Motor neuron (in vitro differentiated cells): ENCODE measurements around the gene TSR3. TPM values are rescaled to one million over a fixed set of nuclear protein-coding genes. Genes with fewer than 3 reads are reported as not detected.
A peak's percentile ranks its signal among the peaks of the same experiment; 100 is the strongest.

ENCODE experiments used
- ATAC-seq, 8 experiments: fragments of 200-7000 bp; cut with Tn5 transposase; replicated peaks in 6 of 8; 2 replicates each; pipeline ENCODE4 v1.8.0; 2021; ENCODE audit warnings: mild to moderate bottlenecking in 8 of 8, moderate library complexity in 8 of 8
- H3K27ac ChIP-seq, 2 donors: fragments of 250-450 bp; sonication (Bioruptor Pico); 2 replicates each; pipeline ENCODE4 v1.9.0; 2021; ENCODE audit warnings: antibody characterized with exemption in 2 of 2, mild to moderate bottlenecking in 2 of 2, moderate library complexity in 1 of 2
- H3K4me1 ChIP-seq, 2 donors: fragments of 250-450 bp; sonication (Bioruptor Pico); replicated peaks in 1 of 2; 2 replicates each; pipeline ENCODE4 v1.6.1; 2021; ENCODE audit warnings: antibody characterized with exemption in 2 of 2, mild to moderate bottlenecking in 2 of 2, moderate library complexity in 1 of 2
- H3K4me3 ChIP-seq, 5 donors: fragments of 250-450 bp; sonication (Bioruptor Pico); 2 replicates each; pipeline ENCODE4 v1.9.0; 2021; ENCODE audit warnings: antibody characterized with exemption in 5 of 5, mild to moderate bottlenecking in 5 of 5, moderate library complexity in 4 of 5
- WGBS, 10 experiments: fragments of 450-650 bp; shearing (Covaris generic); methylation state at CpG; one replicate each; pipeline ENCODE4 v1.0.0; 2022; 5-methylcytosine and 5-hydroxymethylcytosine counted together
- in situ Hi-C, 9 experiments: fragments of 400-800 bp; cut with MboI; loops; one replicate each; pipeline ENCODE4 v1.15.0; 2021; ENCODE audit warnings: low sequenced_read_pairs in 9 of 9, low pct_unique_long_range_greater_than_20kb in 2 of 9; ENCODE audit not compliant: unreplicated experiment in 9 of 9
- total RNA-seq, 8 experiments: library from RNA; unstranded; fragments of 300-600 nt; gene quantifications; 2 replicates each; pipeline versions ENCODE4 v1.2.3 to v1.2.4, GENCODE V29; 2022

The TSR3 gene
- total RNA-seq, 8 experiments from 2014 or later: 26.5 to 63.6 (median 39.8) TPM

GRCh38 chr16:1318268-1318545 lies 33.5 kb downstream of the TSR3 start:
- no peak for ATAC-seq
- 75 to 87% (median 84%) methylated on average over 3 to 5 of the region's 9 CpGs; no CpG with 5 or more reads in 5 of the 10 experiments for WGBS, 10 experiments

DNA sequence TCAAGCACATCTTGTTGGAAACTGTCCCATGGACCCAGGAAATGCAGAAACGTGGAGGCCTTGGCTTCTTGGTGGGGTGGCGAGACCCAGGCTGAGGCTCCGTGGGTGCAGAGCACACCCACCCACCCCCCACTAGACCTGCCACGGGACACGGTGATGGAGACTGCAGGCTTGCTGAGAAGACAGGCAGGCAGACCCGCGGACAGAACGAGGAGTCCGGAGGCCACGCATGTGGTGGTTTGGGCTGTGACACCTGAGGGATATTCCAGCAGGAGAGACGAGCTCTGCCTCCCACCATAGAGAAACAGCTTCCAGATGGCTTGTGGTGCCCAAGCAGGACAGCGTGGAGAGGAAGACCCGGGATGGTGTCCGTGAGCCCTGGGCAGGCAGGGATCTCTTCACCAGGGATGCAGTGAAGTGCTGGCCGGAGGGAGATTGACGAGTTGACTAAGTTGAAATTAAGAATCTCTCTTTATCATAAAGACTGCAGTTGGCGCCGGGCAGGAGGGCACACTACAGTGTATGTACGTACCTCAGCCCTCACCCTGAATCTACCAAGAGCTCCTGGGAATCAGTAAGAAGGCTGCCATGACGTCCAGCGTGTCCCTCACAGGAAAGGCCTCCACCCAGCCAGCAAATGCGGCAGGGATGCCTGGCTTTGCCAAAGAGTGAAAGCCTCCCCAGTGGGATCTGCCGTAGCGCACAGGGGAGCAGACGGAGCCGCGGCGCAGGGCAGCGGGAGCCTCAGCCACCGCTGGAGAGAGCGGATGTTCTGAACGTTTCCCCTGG lies 34.0 kb downstream of the TSR3 start:
- ATAC-seq: peak in 2 of 8 experiments; percentile 8 to 12
- Histone ChIP-seq H3K27ac (no peak overlapping the region), H3K4me3 (no peak overlapping the region), H3K4me1 (no peaks in the 10 kb centered on the region)
- WGBS, 10 experiments: 80 to 100% (median 89%) methylated on average over 3 to 16 of the region's 32 CpGs; no CpG with 5 or more reads in 6 of the 10 experiments
- in situ Hi-C loops: no loop called here

More at GRCh38 chr16:1318268-1318545, 33.5 kb downstream of the TSR3 start:
- H3K4me1 ChIP-seq: no peaks in the 10 kb centered on the region
- H3K4me3 ChIP-seq: no peak overlapping the region
- in situ Hi-C loops: no loop called here
- H3K27ac ChIP-seq: no peak overlapping the region

DNA sequence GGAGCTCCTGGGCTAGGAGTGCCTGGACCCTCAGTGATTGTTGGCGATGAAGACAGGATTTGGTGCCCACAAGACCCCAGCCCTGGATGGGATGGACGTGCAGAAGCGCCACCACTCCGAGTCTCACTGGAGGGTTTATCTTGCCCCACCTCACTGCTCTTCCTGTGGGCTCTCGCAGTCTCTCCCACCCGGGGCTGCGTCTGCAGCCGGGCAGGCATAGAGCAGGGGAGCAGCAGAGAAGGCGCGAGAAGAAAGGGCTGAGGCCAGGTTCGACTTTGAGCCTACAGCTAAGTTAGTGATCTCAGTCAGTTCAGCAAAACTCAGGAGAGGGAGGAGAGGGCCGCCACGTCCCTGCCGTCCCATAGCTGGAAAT lies 35.7 kb downstream of the TSR3 start:
- Histone ChIP-seq H3K4me1 (peaks cover 10 to 12% of the 10 kb centered on the region in 2 donors), H3K27ac (no peak overlapping the region), H3K4me3 (no peak overlapping the region)
- 80 to 100% (median 93%) methylated on average over 2 to 7 of the region's 14 CpGs; no CpG with 5 or more reads in 6 of the 10 experiments for WGBS, 10 experiments
- in situ Hi-C loops: no loop called here
- no peak for ATAC-seq

- peak in 1 of 8 experiments; percentile 3 for ATAC-seq
- WGBS, 10 experiments: 66 to 92% (median 79%) methylated on average over 2 to 10 of the region's 46 CpGs; no CpG with 5 or more reads in 6 of the 10 experiments
- H3K4me3 ChIP-seq: no peak overlapping the region
- no peak overlapping the region for H3K27ac ChIP-seq
- peaks cover 16% of the 10 kb centered on the region in 2 donors for H3K4me1 ChIP-seq
- in situ Hi-C loops: no loop called here
Measured at GRCh38 chr16:1315081-1316032, 36.3 kb downstream of the TSR3 start.

- 80 to 100% (median 99%) methylated on average over 1 to 13 of the region's 28 CpGs; no CpG with 5 or more reads in 6 of the 10 experiments for WGBS, 10 experiments
- Histone ChIP-seq H3K4me3 (no peak overlapping the region), H3K27ac (no peak overlapping the region)
Measured at GRCh38 chr16:1314399-1315068, 37.1 kb downstream of the TSR3 start.

DNA sequence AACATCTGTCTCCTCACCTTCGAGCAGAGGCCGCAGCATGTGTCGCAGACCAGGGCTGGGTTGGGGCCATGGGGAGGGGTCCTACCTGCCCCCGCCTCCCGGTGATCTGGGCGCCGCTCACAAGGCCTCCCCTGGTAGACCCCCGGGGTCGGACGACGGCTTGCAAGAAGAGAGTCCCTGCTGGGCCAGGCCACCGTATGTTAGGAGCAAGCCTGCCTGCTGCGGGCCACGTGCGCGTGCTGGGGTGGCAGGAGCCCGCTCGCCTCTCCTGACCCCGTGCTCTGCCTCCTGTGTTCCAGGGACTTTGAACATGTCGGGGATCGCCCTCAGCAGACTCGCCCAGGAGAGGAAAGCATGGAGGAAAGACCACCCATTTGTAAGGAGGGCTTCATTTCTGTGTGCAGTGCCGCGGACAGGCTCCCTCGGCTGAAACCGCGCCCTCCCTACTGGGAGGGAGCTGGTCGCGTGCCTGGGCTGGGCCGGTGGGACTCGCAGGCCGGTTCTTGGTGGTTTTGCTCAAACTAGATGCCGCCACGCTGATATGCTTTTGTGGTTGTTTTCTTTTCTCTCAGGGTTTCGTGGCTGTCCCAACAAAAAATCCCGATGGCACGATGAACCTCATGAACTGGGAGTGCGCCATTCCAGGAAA lies 37.8 kb downstream of the TSR3 start:
- H3K27ac ChIP-seq: no peak overlapping the region
- in situ Hi-C loops: no loop called here
- H3K4me3 ChIP-seq: no peak overlapping the region
- H3K4me1 ChIP-seq: peaks cover 16% of the 10 kb centered on the region in 2 donors
- ATAC-seq: no peak
- WGBS, 10 experiments: 90 to 100% (median 99%) methylated on average over 2 to 19 of the region's 38 CpGs; no CpG with 5 or more reads in 5 of the 10 experiments

More at GRCh38 chr16:1314399-1315068, 37.1 kb downstream of the TSR3 start:
- no peak for ATAC-seq
- in situ Hi-C loops: no loop called here
- H3K4me1 ChIP-seq: peaks cover 16% of the 10 kb centered on the region in 2 donors

GRCh38 chr16:1312903-1313302 lies 38.8 kb downstream of the TSR3 start:
- ATAC-seq: no peak
- in situ Hi-C loops: no loop called here
- Histone ChIP-seq H3K4me3 (no peak overlapping the region), H3K4me1 (peaks cover 16% of the 10 kb centered on the region in 2 donors), H3K27ac (no peak overlapping the region)
- 84 to 100% (median 97%) methylated on average over 2 to 8 of the region's 15 CpGs; no CpG with 5 or more reads in 6 of the 10 experiments for WGBS, 10 experiments

- ATAC-seq: no peak
- in situ Hi-C loops: no loop called here
- WGBS, 10 experiments: 90 to 100% (median 100%) methylated on average over 1 to 6 of the region's 16 CpGs; no CpG with 5 or more reads in 6 of the 10 experiments
- Histone ChIP-seq H3K4me3 (no peak overlapping the region), H3K4me1 (peaks cover 16% of the 10 kb centered on the region in 2 donors), H3K27ac (no peak overlapping the region)
Measured at GRCh38 chr16:1312467-1312816, 39.2 kb downstream of the TSR3 start.

GRCh38 chr16:1311738-1312466 lies 39.8 kb downstream of the TSR3 start:
- WGBS, 10 experiments: 40 to 100% methylated on average over 1 of the region's 35 CpGs; no CpG with 5 or more reads in 8 of the 10 experiments
- no peak overlapping the region for H3K27ac ChIP-seq
- ATAC-seq: peak in 2 of 8 experiments; percentile 14 to 16
- H3K4me1 ChIP-seq: peaks cover 16% of the 10 kb centered on the region in 2 donors
- in situ Hi-C loops: no loop called here
- peak overlapping the region; percentile 83 to 97 (median 88) for H3K4me3 ChIP-seq

GRCh38 chr16:1311212-1311737 lies 40.4 kb downstream of the TSR3 start:
- no peak overlapping the region for H3K27ac ChIP-seq
- in situ Hi-C loops: no loop called here
- H3K4me1 ChIP-seq: peaks cover 16% of the 10 kb centered on the region in 2 donors
- peak overlapping the region; percentile 83 to 97 (median 88) for H3K4me3 ChIP-seq
- ATAC-seq: peak in 1 of 8 experiments; percentile 0
- 5 to 14% (median 11%) methylated on average over 2 to 7 of the region's 13 CpGs; no CpG with 5 or more reads in 6 of the 10 experiments for WGBS, 10 experiments

DNA sequence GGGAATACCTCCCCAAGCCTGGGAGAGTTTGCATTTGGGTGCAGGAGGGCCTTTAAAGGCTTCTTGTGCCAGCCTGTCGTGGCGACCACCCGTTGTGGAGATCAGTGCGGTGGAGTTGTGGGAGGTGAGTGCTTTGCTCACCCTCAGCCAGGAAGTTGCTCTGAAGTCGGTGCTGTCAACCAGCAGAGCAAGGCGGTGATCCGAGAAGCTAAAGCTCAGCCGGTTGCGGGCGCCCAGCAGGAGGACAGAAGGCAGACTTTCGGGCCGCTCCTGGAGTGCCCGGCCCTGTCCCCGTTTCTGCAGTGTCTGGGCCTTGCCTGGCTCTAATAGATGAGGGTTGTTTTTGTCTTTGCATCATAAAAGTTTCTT lies 40.9 kb downstream of the TSR3 start:
- in situ Hi-C loops: no loop called here
- ATAC-seq: no peak
- Histone ChIP-seq H3K27ac (no peak overlapping the region), H3K4me3 (peak overlapping the region; percentile 83 to 97 (median 88)), H3K4me1 (peaks cover 16% of the 10 kb centered on the region in 2 donors)
- 0 to 7% (median 0%) methylated on average over 1 to 3 of the region's 14 CpGs; no CpG with 5 or more reads in 6 of the 10 experiments for WGBS, 10 experiments
